ENCODE measurements around the gene MAML2. TPM values are rescaled to one million over a fixed set of nuclear protein-coding genes. Genes with fewer than 3 reads are reported as not detected.
A peak's percentile ranks its signal among the peaks of the same experiment; 100 is the strongest.

MAML2 gene
- total and polyA plus RNA-seq, 4 donors = 3.8 to 41.8 (median 13.7) TPM

GRCh38 chr11:96215110-96215782 lies 127.7 kb downstream of the MAML2 start:
- Histone ChIP-seq H3K9me3 (ENCODE audit: control insufficient read depth in 4 of 4, insufficient read depth in 3 of 4, low read length in 3 of 4) (no peaks in the 10 kb centered on the region), H3K4me1 (ENCODE audit: control insufficient read depth in 5 of 5, insufficient read depth in 5 of 5, low read length in 5 of 5) (peaks cover 10 to 78% (median 43%) of the 10 kb centered on the region in 5 donors), H3K27me3 (ENCODE audit: control insufficient read depth in 3 of 3, insufficient read depth in 3 of 3, low read length in 2 of 3) (no peaks in the 10 kb centered on the region), H3K36me3 (ENCODE audit: control insufficient read depth in 4 of 4, insufficient read depth in 4 of 4, low read length in 4 of 4) (no peaks in the 10 kb centered on the region), H3K9ac (ENCODE audit: insufficient read depth in 1 of 2, low read length in 2 of 2) (no peak overlapping the region), H3K4me3 (no peak overlapping the region), H3K27ac (ENCODE audit: low read depth in 1 of 2, low read length in 1 of 2) (peak overlapping the region; percentile 72 to 92)
- ATAC-seq (ENCODE audit: insufficient read depth, low FRiP score) (peak; percentile 6), DNase-seq (peak in 1 of 3 donors; percentile 42)
- no peak for TF ChIP-seq CTCF (IDR thresholded peaks at IDR 0.05; ENCODE audit: control extremely low read depth, extremely low read depth)
- 11 to 17% methylated on average over 7 of the region's 7 CpGs for WGBS, 2 donors

- H3K27ac ChIP-seq (ENCODE audit: low read depth in 1 of 2, low read length in 1 of 2) = peak overlapping the region; percentile 72 to 92
- H3K4me3 ChIP-seq = no peak overlapping the region
- H3K9me3 ChIP-seq (ENCODE audit: control insufficient read depth in 4 of 4, insufficient read depth in 3 of 4, low read length in 3 of 4) = no peaks in the 10 kb centered on the region
- no peak overlapping the region for H3K9ac ChIP-seq (ENCODE audit: insufficient read depth in 1 of 2, low read length in 2 of 2)
- no peak for ATAC-seq (ENCODE audit: insufficient read depth, low FRiP score)
- TF ChIP-seq CTCF (IDR thresholded peaks at IDR 0.05; ENCODE audit: control extremely low read depth, extremely low read depth) = no peak
- peaks cover 7 to 73% (median 40%) of the 10 kb centered on the region in 5 donors for H3K4me1 ChIP-seq (ENCODE audit: control insufficient read depth in 5 of 5, insufficient read depth in 5 of 5, low read length in 5 of 5)
- no peak for DNase-seq
- H3K36me3 ChIP-seq (ENCODE audit: control insufficient read depth in 4 of 4, insufficient read depth in 4 of 4, low read length in 4 of 4) = no peaks in the 10 kb centered on the region
- 35% methylated on average over 1 of the region's 1 CpG for WGBS, 2 donors
- H3K27me3 ChIP-seq (ENCODE audit: control insufficient read depth in 3 of 3, insufficient read depth in 3 of 3, low read length in 2 of 3) = no peaks in the 10 kb centered on the region
Observed at GRCh38 chr11:96214777-96215109, 128.3 kb downstream of the MAML2 start.

- H3K4me3 ChIP-seq = no peak overlapping the region
- 73 to 85% methylated on average over 2 of the region's 2 CpGs for WGBS, 2 donors
- no peak for TF ChIP-seq CTCF (IDR thresholded peaks at IDR 0.05; ENCODE audit: control extremely low read depth, extremely low read depth)
- no peak for DNase-seq
- no peak overlapping the region for H3K9ac ChIP-seq (ENCODE audit: insufficient read depth in 1 of 2, low read length in 2 of 2)
- no peak for ATAC-seq (ENCODE audit: insufficient read depth, low FRiP score)
- no peaks in the 10 kb centered on the region for H3K27me3 ChIP-seq (ENCODE audit: control insufficient read depth in 3 of 3, insufficient read depth in 3 of 3, low read length in 2 of 3)
- no peak overlapping the region for H3K27ac ChIP-seq (ENCODE audit: low read depth in 1 of 2, low read length in 1 of 2)
- H3K36me3 ChIP-seq (ENCODE audit: control insufficient read depth in 4 of 4, insufficient read depth in 4 of 4, low read length in 4 of 4) = no peaks in the 10 kb centered on the region
- H3K9me3 ChIP-seq (ENCODE audit: control insufficient read depth in 4 of 4, insufficient read depth in 3 of 4, low read length in 3 of 4) = no peaks in the 10 kb centered on the region
- peaks cover 5 to 67% (median 37%) of the 10 kb centered on the region in 5 donors for H3K4me1 ChIP-seq (ENCODE audit: control insufficient read depth in 5 of 5, insufficient read depth in 5 of 5, low read length in 5 of 5)
Observed at GRCh38 chr11:96213500-96213899, 129.5 kb downstream of the MAML2 start.

GRCh38 chr11:96211436-96211835 lies 131.6 kb downstream of the MAML2 start:
- no peak for ATAC-seq (ENCODE audit: insufficient read depth, low FRiP score)
- H3K27ac ChIP-seq (ENCODE audit: low read depth in 1 of 2, low read length in 1 of 2) = peak overlapping the region in 1 of 2 donors; percentile 53
- no peaks in the 10 kb centered on the region for H3K27me3 ChIP-seq (ENCODE audit: control insufficient read depth in 3 of 3, insufficient read depth in 3 of 3, low read length in 2 of 3)
- no peak overlapping the region for H3K9ac ChIP-seq (ENCODE audit: insufficient read depth in 1 of 2, low read length in 2 of 2)
- no peaks in the 10 kb centered on the region for H3K9me3 ChIP-seq (ENCODE audit: control insufficient read depth in 4 of 4, insufficient read depth in 3 of 4, low read length in 3 of 4)
- WGBS, 2 donors = 80 to 89% methylated on average over 2 of the region's 2 CpGs
- no peaks in the 10 kb centered on the region for H3K36me3 ChIP-seq (ENCODE audit: control insufficient read depth in 4 of 4, insufficient read depth in 4 of 4, low read length in 4 of 4)
- no peak for TF ChIP-seq CTCF (IDR thresholded peaks at IDR 0.05; ENCODE audit: control extremely low read depth, extremely low read depth)
- no peak for DNase-seq
- H3K4me3 ChIP-seq = no peak overlapping the region
- H3K4me1 ChIP-seq (ENCODE audit: control insufficient read depth in 5 of 5, insufficient read depth in 5 of 5, low read length in 5 of 5) = peaks cover 5 to 65% (median 21%) of the 10 kb centered on the region in 5 donors
